LoVo (cell line): ENCODE data around the gene DKKL1.
"Not testable (repeated sequence)": the region's sequence is repeated elsewhere in the genome, so short reads cannot be mapped to it uniquely, and the experiment has no call there.

Experiments
- DNase-seq: peaks from one replicate; pipeline ENCODE4 v3.0.0-alpha.2; 2016; ENCODE audit warnings: low spot score

The DKKL1 gene

DNA sequence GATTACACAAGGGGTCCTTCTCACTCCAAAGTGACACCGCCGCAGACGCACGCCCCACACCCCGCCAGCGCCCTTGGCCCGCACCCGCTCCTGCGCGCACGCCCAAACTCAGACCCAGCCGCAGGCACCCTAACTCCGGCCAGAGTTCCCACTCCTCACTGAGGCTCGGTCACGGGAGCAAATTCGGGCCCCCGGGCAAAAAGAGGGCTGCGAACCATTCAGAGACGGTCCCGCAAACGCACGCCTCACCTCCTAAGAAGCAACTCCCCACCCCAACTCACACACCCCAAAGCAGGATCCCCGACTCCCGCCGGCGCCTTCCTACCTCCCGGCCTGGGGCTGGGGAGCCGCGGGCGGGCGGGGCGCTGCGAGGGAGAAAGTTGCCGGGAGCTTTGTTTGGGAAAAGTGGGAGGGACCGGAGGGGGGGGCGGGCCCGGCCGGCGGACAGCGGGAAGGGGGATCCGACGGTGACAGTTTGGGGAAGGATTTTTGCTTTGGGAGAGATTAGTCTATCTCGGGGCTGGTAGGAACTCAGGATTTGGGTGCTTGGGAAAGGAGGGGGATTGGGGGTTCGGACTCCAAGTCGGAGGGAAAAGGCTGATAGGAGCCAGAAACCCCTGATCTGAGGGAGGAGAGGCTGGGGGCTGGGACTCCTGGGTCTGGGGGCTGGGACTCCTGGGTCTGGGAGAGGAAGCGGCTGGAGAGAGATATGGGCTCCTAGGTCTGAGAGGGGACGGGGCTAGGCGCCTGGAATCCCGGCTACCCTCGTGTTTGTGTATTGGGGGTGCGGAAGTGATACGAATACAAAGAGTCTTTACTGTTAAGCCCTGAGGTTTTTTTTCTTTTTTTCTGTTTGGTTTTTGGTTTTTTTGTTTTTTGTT, 1.4 kb upstream of the DKKL1 start, which contains the start of gene TEAD2:
TEAD2 (minus strand) TSS at position 369 of the 881 bp plus-strand sequence. CDS start 2,341 bp downstream, outside the sequence.
- DNase-seq = peak; percentile 26

DNA sequence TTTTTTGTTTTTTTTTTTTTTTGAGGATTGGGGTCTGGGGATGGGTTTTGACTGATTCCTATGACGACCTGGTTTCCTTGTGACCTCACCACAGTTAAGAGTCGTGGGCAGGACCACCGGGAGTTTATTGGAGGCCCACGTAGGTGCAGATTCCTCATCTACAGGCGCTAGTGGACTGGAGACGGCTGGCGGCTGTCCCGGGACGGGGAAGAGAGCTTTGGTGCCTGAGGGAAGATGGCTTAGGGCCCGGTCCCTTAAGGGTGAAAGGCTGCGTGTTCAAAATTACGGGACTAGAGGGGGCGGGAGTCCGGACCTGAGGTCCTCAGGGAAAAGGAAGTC, 779 bp upstream of the DKKL1 start:
- DNase-seq = no peak

GRCh38 chr19:49364083-49364737, 533 bp downstream of the DKKL1 start:
- no peak for DNase-seq

DNA sequence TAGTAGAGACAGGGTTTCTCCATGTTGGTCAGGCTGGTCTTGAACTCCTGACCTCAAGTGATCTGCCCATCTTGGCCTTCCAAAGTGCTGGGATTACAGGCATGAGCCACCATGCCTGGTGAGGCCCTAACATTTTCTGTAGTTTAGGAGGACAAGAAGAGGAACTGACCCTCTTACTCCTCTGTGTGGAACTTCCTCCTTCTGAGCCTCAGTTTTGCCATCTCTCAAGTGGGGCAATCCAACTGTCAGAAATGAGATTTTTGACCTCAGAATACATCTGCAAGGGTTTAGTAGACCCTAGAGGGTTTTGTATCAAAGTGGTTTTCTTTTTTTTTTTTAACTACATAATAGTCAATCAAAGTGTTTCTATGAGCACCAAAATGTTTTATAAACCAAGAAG, 2.4 kb downstream of the DKKL1 start:
- DNase-seq = no peak

DNA sequence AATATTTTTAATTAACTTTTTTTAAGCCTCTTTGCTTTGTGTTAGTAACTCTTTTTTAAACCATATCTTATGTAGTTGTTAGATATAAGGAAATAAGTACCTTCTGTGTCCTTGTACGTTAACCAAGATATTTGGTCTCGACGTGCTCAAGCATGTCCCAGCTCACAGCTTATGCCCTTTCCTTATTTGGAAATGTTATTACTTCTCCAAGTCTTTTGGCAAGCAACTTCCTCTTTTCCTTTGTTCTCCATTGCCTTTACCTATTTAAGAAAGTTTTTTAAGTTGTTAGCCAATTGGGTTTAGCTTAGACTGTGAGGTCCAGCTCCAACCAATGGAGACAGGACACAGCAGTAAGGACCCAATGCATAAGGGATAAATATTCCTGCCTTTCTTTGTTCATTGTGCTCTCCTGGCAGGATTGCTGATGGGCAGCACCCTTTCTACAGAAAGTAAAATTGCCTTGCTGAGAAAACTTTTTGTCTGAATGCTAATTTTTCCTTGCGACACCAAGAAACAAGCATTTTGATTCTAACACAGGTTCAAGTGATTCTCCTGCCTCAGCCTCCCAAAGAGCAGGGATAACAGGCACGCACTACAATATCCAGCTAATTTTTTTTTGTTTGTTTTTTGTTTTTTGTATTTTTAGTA, 5.2 kb downstream of the DKKL1 start:
- no peak for DNase-seq

- no peak for DNase-seq
Measured at GRCh38 chr19:49371184-49371583, 7.5 kb downstream of the DKKL1 start.

DNA sequence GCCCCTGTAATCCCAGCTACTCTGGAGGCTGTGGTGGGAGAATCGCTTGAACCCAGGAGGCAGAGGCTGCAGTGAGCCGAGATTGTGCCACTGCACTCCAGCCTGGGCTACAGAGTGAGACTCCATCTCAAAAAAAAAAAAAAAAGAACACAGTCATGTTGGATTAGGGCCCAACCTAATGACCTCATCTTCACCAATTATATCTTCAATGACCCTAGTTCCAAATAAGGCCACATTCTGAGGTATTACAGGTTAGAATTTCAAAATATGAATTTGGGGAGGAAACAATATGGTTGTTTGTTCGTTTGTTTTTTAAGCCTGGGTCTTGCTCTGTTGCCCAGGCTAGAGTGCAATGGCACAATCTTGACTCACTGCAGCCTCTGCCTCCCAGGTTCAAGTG, 9.5 kb downstream of the DKKL1 start:
- DNase-seq = not testable (repeated sequence)

GRCh38 chr19:49374665-49375434, 11.2 kb downstream of the DKKL1 start:
- DNase-seq = no peak

- DNase-seq = no peak
Measured at GRCh38 chr19:49378512-49378911, 14.8 kb downstream of the DKKL1 start.

DNA sequence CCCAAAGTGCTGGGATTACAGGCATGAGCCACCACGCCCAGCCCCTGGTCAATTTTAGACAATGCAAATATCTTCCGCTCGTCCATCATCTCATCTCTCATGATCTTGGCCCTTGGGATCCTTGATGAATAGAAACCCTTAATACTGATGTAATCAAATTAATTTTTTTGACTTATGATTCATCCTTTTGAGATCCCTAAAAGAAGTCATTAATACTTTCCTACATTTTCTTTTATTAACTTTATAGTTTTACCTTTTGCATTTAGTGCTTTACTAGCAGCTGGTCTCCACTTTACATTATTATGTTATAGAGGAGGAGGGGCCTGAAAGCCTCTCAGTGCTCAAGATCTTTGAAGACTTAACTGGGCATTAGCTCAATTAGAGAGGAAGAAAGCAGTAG, 16.7 kb downstream of the DKKL1 start:
- DNase-seq = no peak

GRCh38 chr19:49382639-49383038, 19.0 kb downstream of the DKKL1 start:
- DNase-seq = no peak

GRCh38 chr19:49383599-49383998, 19.9 kb downstream of the DKKL1 start:
- no peak for DNase-seq

- DNase-seq = peak; percentile 82
Measured at GRCh38 chr19:49387936-49388372, 24.3 kb downstream of the DKKL1 start, which contains the start of gene KASH5. Gene KASH5 (plus strand): TSS chr19:49388249. CDS start chr19:49390884, 2,635 bp downstream.

DNA sequence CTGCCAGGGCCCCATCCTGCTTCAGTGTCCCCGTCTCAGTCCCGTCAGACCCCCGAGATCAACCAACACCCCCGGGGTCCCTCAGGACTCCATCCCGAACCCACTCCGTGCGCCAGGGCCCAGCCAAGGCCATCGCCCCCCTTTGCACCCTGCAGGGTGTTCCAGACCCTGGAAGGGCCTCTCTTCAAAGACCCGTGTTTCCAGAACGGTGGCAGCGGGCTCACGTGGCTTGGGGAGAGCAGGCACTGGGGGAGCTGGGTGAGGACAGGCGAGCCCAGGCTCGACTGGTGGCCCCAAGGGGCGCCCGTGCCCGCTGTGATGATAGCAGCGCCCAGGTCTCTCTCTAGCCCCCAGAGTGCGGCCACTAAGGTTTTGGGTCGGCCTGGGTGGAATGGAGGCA, 25.7 kb downstream of the DKKL1 start:
- no peak for DNase-seq

DNA sequence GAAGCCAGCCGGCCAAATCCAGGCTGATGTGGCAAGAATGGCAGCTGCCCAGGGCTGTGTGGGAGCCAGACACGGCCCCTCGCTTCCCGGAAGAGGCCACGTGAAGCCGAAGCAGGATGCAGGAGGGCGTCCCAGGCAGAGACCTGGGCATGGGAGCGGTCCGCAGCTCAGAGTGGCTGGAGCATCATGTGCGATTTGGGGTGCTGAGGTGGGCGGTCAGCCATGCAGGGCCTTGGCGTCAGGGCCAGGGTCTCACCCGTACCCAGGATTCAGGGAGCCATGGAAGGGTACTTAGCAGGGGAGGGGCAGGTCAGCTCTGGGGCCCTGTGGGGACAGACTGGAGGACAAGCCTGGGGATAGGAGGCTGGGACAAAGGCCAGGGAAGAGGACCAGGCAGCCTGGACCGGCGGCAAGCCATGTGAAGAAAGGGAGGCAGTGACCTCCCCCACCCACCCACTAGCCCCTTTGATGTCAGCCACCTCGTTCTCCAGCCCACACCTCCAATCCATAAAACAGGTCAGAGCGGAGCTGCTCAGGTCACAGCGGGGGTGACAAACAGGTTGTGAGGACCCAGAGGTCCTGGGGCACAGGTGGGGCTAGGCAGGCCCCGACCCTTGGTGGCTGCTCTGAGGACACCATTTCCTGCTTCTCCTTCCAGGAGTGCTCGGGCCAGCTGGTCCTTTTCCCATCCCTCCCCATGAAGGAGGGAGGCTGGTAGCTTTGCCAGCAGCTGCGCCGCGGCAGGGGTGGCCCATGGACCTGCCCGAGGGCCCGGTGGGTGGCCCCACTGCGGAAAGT, 26.7 kb downstream of the DKKL1 start:
- DNase-seq = no peak

DNA sequence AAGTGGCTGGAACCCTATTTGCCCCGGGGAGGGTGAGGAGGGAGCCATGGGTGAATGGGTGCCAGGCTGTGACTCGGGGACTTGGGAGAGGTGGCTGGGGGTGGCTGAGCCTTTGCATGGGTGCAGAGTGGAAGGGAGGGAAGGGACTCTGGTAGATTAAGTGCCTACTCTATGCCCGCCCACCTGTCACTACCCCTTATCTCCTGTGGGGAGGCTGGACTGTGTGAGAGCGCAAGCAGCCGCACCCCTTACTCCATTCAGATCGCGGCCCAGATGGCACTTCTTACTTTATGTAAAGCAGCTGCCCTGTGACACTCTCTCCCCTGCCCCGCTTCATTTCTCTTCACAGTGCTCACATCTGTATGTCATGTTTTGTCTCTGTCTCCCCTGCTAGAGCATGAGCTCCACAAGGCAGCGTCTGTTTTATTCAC, 27.3 kb downstream of the DKKL1 start:
- DNase-seq = no peak

- DNase-seq = peak; percentile 79
Measured at GRCh38 chr19:49391581-49392399, 28.1 kb downstream of the DKKL1 start.

GRCh38 chr19:49393881-49394280, 30.2 kb downstream of the DKKL1 start:
- no peak for DNase-seq

GRCh38 chr19:49395581-49396407, 32.1 kb downstream of the DKKL1 start:
- no peak for DNase-seq
